HUES48 (cell line): Measurements from ENCODE around the gene PPP4R3B.

Source experiments
- H3K27ac ChIP-seq: one replicate; pipeline ENCODE4 v1.7.0; 2013; ENCODE audit warnings: low read depth, low read length, inconsistent platforms
- H3K27me3 ChIP-seq: 2 replicates; pipeline ENCODE4 v1.6.1; 2013; ENCODE audit warnings: mild to moderate bottlenecking, low read length; ENCODE audit not compliant: control insufficient read depth, insufficient read depth
- H3K36me3 ChIP-seq: 2 replicates; pipeline ENCODE4 v1.6.1; 2013; ENCODE audit warnings: low read length; ENCODE audit not compliant: control insufficient read depth, insufficient read depth
- H3K4me1 ChIP-seq: 2 replicates; pipeline ENCODE4 v1.6.1; 2013; ENCODE audit warnings: mild to moderate bottlenecking, low read length; ENCODE audit not compliant: control insufficient read depth, insufficient read depth
- H3K4me3 ChIP-seq: 2 replicates; pipeline ENCODE4 v1.5.1; 2013; ENCODE audit warnings: mild to moderate bottlenecking, low read depth, low read length
- H3K9ac ChIP-seq: 2 replicates; pipeline ENCODE4 v1.6.1; 2013; ENCODE audit warnings: mild to moderate bottlenecking, low read depth, low read length, moderate library complexity
- H3K9me3 ChIP-seq: 2 replicates; pipeline ENCODE4 v1.6.1; 2013; ENCODE audit warnings: low read length; ENCODE audit not compliant: control insufficient read depth, insufficient read depth

Gene PPP4R3B

GRCh38 chr2:55511508-55512124, 105.8 kb downstream of the PPP4R3B start:
- Histone ChIP-seq H3K27ac (no peak overlapping the region), H3K4me1 (no peaks in the 10 kb centered on the region), H3K9ac (no peak overlapping the region), H3K27me3 (no peaks in the 10 kb centered on the region), H3K36me3 (no peaks in the 10 kb centered on the region), H3K4me3 (no peak overlapping the region), H3K9me3 (no peaks in the 10 kb centered on the region)

- H3K27me3 ChIP-seq = no peaks in the 10 kb centered on the region
- no peaks in the 10 kb centered on the region for H3K9me3 ChIP-seq
- no peaks in the 10 kb centered on the region for H3K4me1 ChIP-seq
- H3K36me3 ChIP-seq = no peaks in the 10 kb centered on the region
- no peak overlapping the region for H3K27ac ChIP-seq
- H3K9ac ChIP-seq = no peak overlapping the region
- H3K4me3 ChIP-seq = no peak overlapping the region
These were observed 114.8 kb downstream of the PPP4R3B start for GRCh38 chr2:55502590-55503141.

- Histone ChIP-seq H3K9ac (no peak overlapping the region), H3K9me3 (no peaks in the 10 kb centered on the region), H3K27ac (no peak overlapping the region), H3K4me1 (no peaks in the 10 kb centered on the region), H3K27me3 (no peaks in the 10 kb centered on the region), H3K4me3 (no peak overlapping the region), H3K36me3 (no peaks in the 10 kb centered on the region)
These were observed 117.4 kb downstream of the PPP4R3B start for GRCh38 chr2:55500025-55500424.

GRCh38 chr2:55498582-55498981, 118.8 kb downstream of the PPP4R3B start:
- Histone ChIP-seq H3K27me3 (no peaks in the 10 kb centered on the region), H3K9ac (no peak overlapping the region), H3K4me3 (no peak overlapping the region), H3K27ac (no peak overlapping the region), H3K4me1 (no peaks in the 10 kb centered on the region), H3K9me3 (no peaks in the 10 kb centered on the region), H3K36me3 (no peaks in the 10 kb centered on the region)
